Fibroblast of lung (primary cell): ENCODE results near the gene VPS37D. TPM values are rescaled to one million over a fixed set of nuclear protein-coding genes. Genes with fewer than 3 reads are reported as not detected.
"Not testable (repeated sequence)": the region's sequence is repeated elsewhere in the genome, so short reads cannot be mapped to it uniquely, and the experiment has no call there.

Experiments used
- DNase-seq, 2 donors: peaks; one replicate each; pipeline versions ENCODE4 v3.0.0 to v3.0.0-alpha.2; 2010; ENCODE audit warnings: low read depth in 2 of 2
- H2AFZ ChIP-seq: 2 replicates; pipeline ENCODE4 v1.5.1; 2012; ENCODE audit warnings: low read length, control low read depth, inconsistent platforms
- H3K27ac ChIP-seq: 2 replicates; pipeline ENCODE4 v1.5.1; 2011; ENCODE audit warnings: low read length, control low read depth; ENCODE audit not compliant: insufficient read depth
- H3K27me3 ChIP-seq: 2 replicates; pipeline ENCODE4 v1.5.1; 2011; ENCODE audit warnings: mild to moderate bottlenecking, low read length; ENCODE audit not compliant: control insufficient read depth, insufficient read depth
- H3K36me3 ChIP-seq: 2 replicates; pipeline ENCODE4 v1.5.1; 2011; ENCODE audit warnings: low read length; ENCODE audit not compliant: control insufficient read depth, insufficient read depth
- H3K4me1 ChIP-seq: 2 replicates; pipeline ENCODE4 v1.5.1; 2011; ENCODE audit warnings: low read length; ENCODE audit not compliant: control insufficient read depth, insufficient read depth; ENCODE audit errors: extremely low read depth
- H3K4me2 ChIP-seq: 2 replicates; pipeline ENCODE4 v1.5.1; 2011; ENCODE audit warnings: low read length, control low read depth; ENCODE audit not compliant: insufficient read depth; ENCODE audit errors: extremely low read depth
- H3K4me3 ChIP-seq, 4 experiments: fragments of 200-600 bp in 1 of 4; sonication (generic) in 1 of 4; replicated peaks in 1 of 4; 2 replicates each; pipeline ENCODE4 v1.5.1; 2011 to 2016; ENCODE audit warnings: low read length in 4 of 4, low read depth in 3 of 4, mild to moderate bottlenecking in 3 of 4, control low read depth in 2 of 4, inconsistent platforms in 1 of 4, mixed read lengths in 1 of 4; ENCODE audit not compliant: insufficient read depth in 1 of 4; ENCODE audit errors: control extremely low read depth in 1 of 4
- H3K79me2 ChIP-seq: 2 replicates; pipeline ENCODE4 v1.5.1; 2012; ENCODE audit warnings: mild to moderate bottlenecking, low read length, inconsistent platforms; ENCODE audit not compliant: control insufficient read depth, insufficient read depth
- H3K9ac ChIP-seq: 2 replicates; pipeline ENCODE4 v1.5.1; 2011; ENCODE audit warnings: mild to moderate bottlenecking, low read length, control low read depth; ENCODE audit not compliant: insufficient read depth
- H3K9me3 ChIP-seq: 2 replicates; pipeline ENCODE4 v1.5.1; 2012; ENCODE audit warnings: low read depth, low read length; ENCODE audit not compliant: control insufficient read depth, insufficient read depth
- H4K20me1 ChIP-seq: 2 replicates; pipeline ENCODE4 v1.5.1; 2011; ENCODE audit warnings: low read length; ENCODE audit not compliant: control insufficient read depth, insufficient read depth; ENCODE audit errors: extremely low read depth
- CTCF ChIP-seq, 2 donors: IDR thresholded peaks in 1 of 2; conservative IDR thresholded peaks in 1 of 2; 1 replicate in 1 of 2; 2 replicates in 1 of 2; pipeline ENCODE4 v1.5.1; 2011 to 2012; ENCODE audit warnings: low read length in 2 of 2, control low read depth in 1 of 2, inconsistent platforms in 1 of 2, low read depth in 1 of 2, mild to moderate bottlenecking in 1 of 2
- EZH2 ChIP-seq: IDR thresholded peaks from 2 replicates; pipeline ENCODE4 v1.5.1; 2012; ENCODE audit warnings: low read length, control low read depth, mild to moderate bottlenecking; ENCODE audit errors: missing control alignments
- polyA minus RNA-seq: library from RNA; depleted of rRNA, polyadenylated mRNA; stranded (reverse); fragments of >200 nt; gene quantifications from 2 replicates; pipeline ENCODE4 v1.2.3, GENCODE V29; 2011; ENCODE audit warnings: low replicate concordance
- polyA plus RNA-seq, 2 donors: library from polyadenylated mRNA; depleted of rRNA in 1 of 2; stranded (reverse) in 1 of 2; unstranded in 1 of 2; fragments of >200 nt; gene quantifications; 2 replicates each; pipeline ENCODE4 v1.2.1, GENCODE V29; 2011 to 2012; ENCODE audit warnings: missing spikeins in 1 of 2
- total RNA-seq: library from RNA; depleted of rRNA; stranded (reverse); fragments of >200 nt; gene quantifications from 2 replicates; pipeline ENCODE4 v1.2.1, GENCODE V29; 2014

VPS37D gene
- 6.2 and 6.8 TPM in 2 replicates for total RNA-seq
- polyA plus RNA-seq, result 0.63 and 0.87 TPM in 2 replicates
- 2.0 and 2.7 TPM in 2 replicates for polyA plus RNA-seq (2012)
- 1.3 and 3.0 TPM in 2 replicates for polyA minus RNA-seq

GRCh38 chr7:73667344-73668102 is at the start of gene VPS37D:
TSS of gene VPS37D (plus strand) at chr7:73667831. CDS start at chr7:73667959, 128 bp downstream.
- H2AFZ ChIP-seq, result peak within 1 kb of the TSS; percentile 71
- H3K27me3 ChIP-seq, result no peaks in the 10 kb centered on the region
- no peaks in the 10 kb centered on the region for H4K20me1 ChIP-seq
- peak; percentile 77 to 85 for DNase-seq
- H3K4me1 ChIP-seq, result no peaks in the 10 kb centered on the region
- H3K9me3 ChIP-seq, result no peaks in the 10 kb centered on the region
- peak within 1 kb of the TSS; percentile 71 for H3K4me2 ChIP-seq
- no peak within 1 kb of the TSS for H3K27ac ChIP-seq
- H3K9ac ChIP-seq, result peak within 1 kb of the TSS; percentile 39
- TF ChIP-seq CTCF (conservative IDR thresholded peaks at IDR 0.05 in 1 of 2, IDR thresholded peaks at IDR 0.05 in 1 of 2; ENCODE audit: low read depth in 1 of 2, low read length in 2 of 2) (peak; percentile 41 to 65), EZH2 (no peak)
- no peaks in the 10 kb centered on the region for H3K79me2 ChIP-seq
- peak within 1 kb of the TSS; percentile 36 to 76 (median 54) for H3K4me3 ChIP-seq
- H3K36me3 ChIP-seq, result no peaks in the 10 kb centered on the region

- Histone ChIP-seq H3K36me3 (no peaks in the 10 kb centered on the region), H3K4me3 (no peak overlapping the region), H3K79me2 (no peaks in the 10 kb centered on the region), H2AFZ (no peak overlapping the region), H3K4me2 (no peak overlapping the region), H3K9ac (no peak overlapping the region), H3K4me1 (no peaks in the 10 kb centered on the region), H4K20me1 (no peaks in the 10 kb centered on the region), H3K27ac (no peak overlapping the region), H3K9me3 (no peaks in the 10 kb centered on the region), H3K27me3 (peaks cover 13% of the 10 kb centered on the region)
- TF ChIP-seq EZH2 (no peak), CTCF (conservative IDR thresholded peaks at IDR 0.05 in 1 of 2, IDR thresholded peaks at IDR 0.05 in 1 of 2; ENCODE audit: low read depth in 1 of 2, low read length in 2 of 2) (no peak)
- DNase-seq, result no peak
These were observed 49.1 kb upstream of the VPS37D start for GRCh38 chr7:73618538-73618937.

GRCh38 chr7:73619394-73619793 is 48.2 kb upstream of the VPS37D start:
- H3K4me3 ChIP-seq, H3K36me3 ChIP-seq, H3K27ac ChIP-seq, H3K4me2 ChIP-seq, H3K79me2 ChIP-seq, H3K4me1 ChIP-seq, H3K9me3 ChIP-seq, H2AFZ ChIP-seq, DNase-seq, H4K20me1 ChIP-seq, H3K9ac ChIP-seq: not testable (repeated sequence)
- peaks cover 18% of the 10 kb centered on the region for H3K27me3 ChIP-seq
